HepG2 (cell line): ENCODE measurements around the gene AXIN1. TPM values are rescaled to one million over a fixed set of nuclear protein-coding genes. Genes with fewer than 3 reads are reported as not detected.

ENCODE experiments used
- ARID4A ChIP-seq: sonication (generic); formaldehyde crosslinking; IDR thresholded peaks from 2 replicates; pipeline ENCODE4 v1.5.0; 2020; ENCODE audit warnings: mild to moderate bottlenecking, missing genetic modification reagents, borderline replicate concordance
- ARNT2 ChIP-seq: sonication (generic); formaldehyde crosslinking; IDR thresholded peaks from 2 replicates; pipeline ENCODE4 v1.8.0; 2022; ENCODE audit warnings: mild to moderate bottlenecking, low read depth, missing genetic modification reagents, moderate library complexity
- ESRRA ChIP-seq: sonication (generic); formaldehyde crosslinking; IDR thresholded peaks from 2 replicates; pipeline ENCODE4 v1.5.1; 2020; ENCODE audit warnings: mild to moderate bottlenecking, low read depth, missing genetic modification reagents
- HMGA1 ChIP-seq: sonication (generic); formaldehyde crosslinking; conservative IDR thresholded peaks from 2 replicates; pipeline ENCODE4 v1.4.0; 2020; ENCODE audit warnings: missing genetic modification reagents
- MZF1 ChIP-seq: sonication (generic); formaldehyde crosslinking; IDR thresholded peaks from 2 replicates; pipeline ENCODE4 v1.8.1; 2023; ENCODE audit warnings: mild to moderate bottlenecking, missing genetic modification reagents, borderline replicate concordance
- POLR2G ChIP-seq: fragments of 200-400 bp; formaldehyde crosslinking; IDR thresholded peaks from 2 replicates; pipeline ENCODE4 v1.6.1; 2018; ENCODE audit warnings: mild to moderate bottlenecking, low read depth, low read length, moderate library complexity
- SNAPC4 ChIP-seq: sonication (generic); formaldehyde crosslinking; IDR thresholded peaks from 2 replicates; pipeline ENCODE4 v1.4.0; 2020; ENCODE audit warnings: mild to moderate bottlenecking, missing genetic modification reagents
- TCF7L2 ChIP-seq: IDR thresholded peaks from 2 replicates; pipeline ENCODE4 v1.6.1; 2011; ENCODE audit warnings: mild to moderate bottlenecking, low read depth, low read length, moderate library complexity
- ZBTB46 ChIP-seq: sonication (generic); formaldehyde crosslinking; IDR thresholded peaks from 2 replicates; pipeline ENCODE4 v1.4.0; 2020; ENCODE audit warnings: mild to moderate bottlenecking, missing genetic modification reagents, borderline replicate concordance
- ZNF878 ChIP-seq: sonication (generic); formaldehyde crosslinking; IDR thresholded peaks from 2 replicates; pipeline ENCODE4 v1.8.1; 2023; ENCODE audit warnings: mild to moderate bottlenecking, missing genetic modification reagents, moderate library complexity
- polyA plus RNA-seq, 8 experiments: library from polyadenylated mRNA; depleted of rRNA in 3 of 8; stranded (reverse) in 7 of 8; unstranded in 1 of 8; fragments of >200 nt; fragmentation: Illumina TruSeq in 4 of 8; extraction: Trizol in 4 of 8; gene quantifications; 2 replicates each; pipeline versions ENCODE4 v1.2.1 to v1.2.3, GENCODE V29; 2011 to 2016; ENCODE audit warnings: low read depth in 4 of 8, missing spikeins in 1 of 8, mixed read lengths in 1 of 8; ENCODE audit not compliant: insufficient read depth in 1 of 8
- total RNA-seq, 5 experiments: library from RNA; depleted of rRNA; stranded (reverse); fragments of >200 nt; fragmentation: Illumina TruSeq; extraction: Trizol; gene quantifications; 2 replicates each; pipeline ENCODE4 v1.2.3, GENCODE V29; 2016; ENCODE audit warnings: low read depth in 1 of 5
- TF ChIP-seq, protein P1 (sequence below): IDR thresholded peaks from 2 replicates; pipeline ENCODE4 v1.6.1; 2016; ENCODE audit warnings: missing genetic modification reagents, missing compliant biosample characterization
- TF ChIP-seq, protein P2 (sequence below): sonication (generic); formaldehyde crosslinking; IDR thresholded peaks from 2 replicates; pipeline ENCODE4 v1.4.0; 2020; ENCODE audit warnings: low read depth, mild to moderate bottlenecking, missing genetic modification reagents
- TF ChIP-seq, protein P3 (sequence below): sonication (generic); formaldehyde crosslinking; IDR thresholded peaks from 2 replicates; pipeline ENCODE4 v1.4.0; 2020; ENCODE audit warnings: low read depth, mild to moderate bottlenecking, missing genetic modification reagents

The AXIN1 gene
- total and polyA plus RNA-seq, 2 of the 13 experiments (the other 11 are each of a cell fraction or from before 2014, with no cell fraction given) = 24.0 to 26.0 TPM

- TF ChIP-seq, protein P1, sequence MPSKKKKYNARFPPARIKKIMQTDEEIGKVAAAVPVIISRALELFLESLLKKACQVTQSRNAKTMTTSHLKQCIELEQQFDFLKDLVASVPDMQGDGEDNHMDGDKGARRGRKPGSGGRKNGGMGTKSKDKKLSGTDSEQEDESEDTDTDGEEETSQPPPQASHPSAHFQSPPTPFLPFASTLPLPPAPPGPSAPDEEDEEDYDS (CRISPR knock-in tag) = no peak
- TF ChIP-seq HMGA1 (CRISPR knock-in tag) = no peak
- TF ChIP-seq, protein P2, sequence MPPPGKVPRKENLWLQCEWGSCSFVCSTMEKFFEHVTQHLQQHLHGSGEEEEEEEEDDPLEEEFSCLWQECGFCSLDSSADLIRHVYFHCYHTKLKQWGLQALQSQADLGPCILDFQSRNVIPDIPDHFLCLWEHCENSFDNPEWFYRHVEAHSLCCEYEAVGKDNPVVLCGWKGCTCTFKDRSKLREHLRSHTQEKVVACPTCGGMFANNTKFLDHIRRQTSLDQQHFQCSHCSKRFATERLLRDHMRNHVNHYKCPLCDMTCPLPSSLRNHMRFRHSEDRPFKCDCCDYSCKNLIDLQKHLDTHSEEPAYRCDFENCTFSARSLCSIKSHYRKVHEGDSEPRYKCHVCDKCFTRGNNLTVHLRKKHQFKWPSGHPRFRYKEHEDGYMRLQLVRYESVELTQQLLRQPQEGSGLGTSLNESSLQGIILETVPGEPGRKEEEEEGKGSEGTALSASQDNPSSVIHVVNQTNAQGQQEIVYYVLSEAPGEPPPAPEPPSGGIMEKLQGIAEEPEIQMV = no peak
- no peak for TF ChIP-seq ZNF878 (CRISPR knock-in tag)
- TF ChIP-seq ESRRA (CRISPR knock-in tag) = no peak
- TF ChIP-seq ARNT2 (CRISPR knock-in tag) = no peak
- TF ChIP-seq POLR2G = no peak
- TF ChIP-seq, protein P3, sequence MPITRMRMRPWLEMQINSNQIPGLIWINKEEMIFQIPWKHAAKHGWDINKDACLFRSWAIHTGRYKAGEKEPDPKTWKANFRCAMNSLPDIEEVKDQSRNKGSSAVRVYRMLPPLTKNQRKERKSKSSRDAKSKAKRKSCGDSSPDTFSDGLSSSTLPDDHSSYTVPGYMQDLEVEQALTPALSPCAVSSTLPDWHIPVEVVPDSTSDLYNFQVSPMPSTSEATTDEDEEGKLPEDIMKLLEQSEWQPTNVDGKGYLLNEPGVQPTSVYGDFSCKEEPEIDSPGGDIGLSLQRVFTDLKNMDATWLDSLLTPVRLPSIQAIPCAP = no peak
- no peak for TF ChIP-seq MZF1 (CRISPR knock-in tag)
- 0 out of 2 replicates have a peak, but pooled peaks have one; percentile 10 for TF ChIP-seq ARID4A (CRISPR knock-in tag)
- TF ChIP-seq ZBTB46 (CRISPR knock-in tag) = no peak
- TF ChIP-seq TCF7L2 = no peak
- no peak for TF ChIP-seq SNAPC4 (CRISPR knock-in tag)
These were observed 8.3 kb upstream of the AXIN1 start (continued) for GRCh38 chr16:360698-361336.
